HepG2 (cell line): ENCODE measurements around the gene STK4.

Experiments used
- ATF6 ChIP-seq: sonication (generic); formaldehyde crosslinking; conservative IDR thresholded peaks from 2 replicates; pipeline ENCODE4 v1.4.0; 2020; ENCODE audit warnings: missing genetic modification reagents
- JUNB ChIP-seq: sonication (generic); formaldehyde crosslinking; IDR thresholded peaks from 2 replicates; pipeline ENCODE4 v1.8.0; 2022; ENCODE audit warnings: missing genetic modification reagents, mild to moderate bottlenecking, borderline replicate concordance
- NR2C2 ChIP-seq: sonication (generic); formaldehyde crosslinking; IDR thresholded peaks from 2 replicates; pipeline ENCODE4 v1.4.0; 2020; ENCODE audit warnings: missing genetic modification reagents, mild to moderate bottlenecking, moderate library complexity, borderline replicate concordance

DNA sequence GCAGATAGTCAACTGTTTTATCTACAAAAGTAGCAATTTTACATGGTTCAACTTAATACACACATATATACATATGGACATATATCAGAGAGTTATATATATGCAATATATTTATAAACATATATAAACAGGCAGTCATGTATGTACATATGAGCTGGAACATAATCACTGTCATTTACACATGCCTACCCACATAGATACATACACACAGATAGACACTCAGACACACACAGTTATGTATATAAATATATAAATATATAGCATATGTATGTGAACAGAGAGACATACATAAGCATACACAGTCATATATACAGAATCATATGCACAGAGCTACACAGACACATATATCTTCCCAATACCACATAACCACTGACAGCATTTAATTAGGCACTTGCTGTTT is 146.4 kb downstream of the STK4 start:
- TF ChIP-seq ATF6 (CRISPR knock-in tag) (no peak), NR2C2 (CRISPR knock-in tag) (no peak), JUNB (CRISPR knock-in tag) (no peak)
